Mesenchymal stem cell (in vitro differentiated cells and primary cell): ENCODE data around the gene PTPRD.

ENCODE experiments used
- DNase-seq: peaks from one replicate; pipeline ENCODE4 v3.0.0-alpha.2; 2013
- H2AFZ ChIP-seq: one replicate; pipeline ENCODE4 v1.6.1; 2013; ENCODE audit warnings: low read depth, mild to moderate bottlenecking, control low read depth, inconsistent platforms, low read length, moderate library complexity
- H2AK5ac ChIP-seq: 2 replicates; pipeline ENCODE4 v1.6.1; 2013; ENCODE audit warnings: low read length, moderate library complexity, mild to moderate bottlenecking, inconsistent platforms; ENCODE audit not compliant: severe bottlenecking
- H2BK120ac ChIP-seq: one replicate; pipeline ENCODE4 v1.6.1; 2013; ENCODE audit warnings: low read depth, mild to moderate bottlenecking, inconsistent platforms, low read length, moderate library complexity
- H2BK12ac ChIP-seq, 2 experiments: one replicate each; pipeline ENCODE4 v1.6.1; 2013; ENCODE audit warnings: inconsistent platforms in 2 of 2, low read length in 2 of 2, mild to moderate bottlenecking in 2 of 2, moderate library complexity in 2 of 2, control low read depth in 1 of 2
- H2BK15ac ChIP-seq: one replicate; pipeline ENCODE4 v1.6.1; 2013; ENCODE audit warnings: mild to moderate bottlenecking, low read depth, inconsistent platforms; ENCODE audit not compliant: poor library complexity, severe bottlenecking
- H2BK5ac ChIP-seq: 2 replicates; pipeline ENCODE4 v1.6.1; 2013; ENCODE audit warnings: low read depth, mild to moderate bottlenecking, low read length, control low read depth, inconsistent platforms; ENCODE audit not compliant: poor library complexity, severe bottlenecking
- H3K14ac ChIP-seq, 2 experiments: one replicate each; pipeline ENCODE4 v1.6.1; 2013; ENCODE audit warnings: inconsistent platforms in 2 of 2, low read length in 2 of 2, control low read depth in 1 of 2, mild to moderate bottlenecking in 1 of 2, moderate library complexity in 1 of 2
- H3K18ac ChIP-seq, 2 experiments: one replicate each; pipeline ENCODE4 v1.6.1; 2013; ENCODE audit warnings: inconsistent platforms in 2 of 2, low read length in 2 of 2, control low read depth in 1 of 2, low read depth in 1 of 2, mild to moderate bottlenecking in 1 of 2
- H3K23ac ChIP-seq, 2 experiments: one replicate each; pipeline ENCODE4 v1.6.1; 2013; ENCODE audit warnings: inconsistent platforms in 2 of 2, low read length in 2 of 2, mild to moderate bottlenecking in 2 of 2, moderate library complexity in 2 of 2, control low read depth in 1 of 2
- H3K27ac ChIP-seq: 2 replicates; pipeline ENCODE4 v1.5.1; 2013; ENCODE audit warnings: mild to moderate bottlenecking, moderate library complexity, low read length, control low read depth, inconsistent platforms; ENCODE audit not compliant: poor library complexity, severe bottlenecking
- H3K27me3 ChIP-seq, 2 experiments: 2 replicates each; pipeline versions ENCODE4 v1.6.1 to v1.7.0; 2013; ENCODE audit warnings: low read length in 2 of 2, mild to moderate bottlenecking in 2 of 2, moderate library complexity in 2 of 2, control low read depth in 1 of 2, inconsistent platforms in 1 of 2; ENCODE audit not compliant: control insufficient read depth in 1 of 2, insufficient read depth in 1 of 2
- H3K36me3 ChIP-seq, 2 experiments: 2 replicates each; pipeline versions ENCODE4 v1.6.1 to v1.7.0; 2013; ENCODE audit warnings: low read length in 2 of 2, control low read depth in 1 of 2, inconsistent platforms in 1 of 2, low read depth in 1 of 2, mild to moderate bottlenecking in 1 of 2; ENCODE audit not compliant: insufficient read depth in 2 of 2, control insufficient read depth in 1 of 2
- H3K4ac ChIP-seq, 2 experiments: one replicate each; pipeline ENCODE4 v1.6.1; 2013; ENCODE audit warnings: inconsistent platforms in 2 of 2, low read length in 2 of 2, mild to moderate bottlenecking in 2 of 2, moderate library complexity in 2 of 2, control low read depth in 1 of 2, low read depth in 1 of 2
- H3K4me1 ChIP-seq: 2 replicates; pipeline ENCODE4 v1.6.1; 2013; ENCODE audit warnings: low read depth, low read length, control low read depth; ENCODE audit not compliant: control insufficient read depth, insufficient read depth
- H3K4me2 ChIP-seq: 2 replicates; pipeline ENCODE4 v1.6.1; 2013; ENCODE audit warnings: low read length, mild to moderate bottlenecking, inconsistent platforms; ENCODE audit not compliant: poor library complexity, severe bottlenecking
- H3K4me3 ChIP-seq, 2 experiments: 2 replicates each; pipeline versions ENCODE4 v1.5.1 to v1.7.0; 2013; ENCODE audit warnings: low read length in 2 of 2, mild to moderate bottlenecking in 2 of 2, control low read depth in 1 of 2, low read depth in 1 of 2; ENCODE audit not compliant: insufficient read depth in 1 of 2
- H3K79me1 ChIP-seq: replicated peaks from 2 replicates; pipeline ENCODE4 v1.6.1; 2013; ENCODE audit warnings: mild to moderate bottlenecking, control low read depth, low read length, inconsistent platforms; ENCODE audit not compliant: poor library complexity, severe bottlenecking
- H3K9ac ChIP-seq: 2 replicates; pipeline ENCODE4 v1.7.0; 2013; ENCODE audit warnings: mild to moderate bottlenecking, low read length, moderate library complexity
- H3K9me3 ChIP-seq: 2 replicates; pipeline ENCODE4 v1.7.0; 2013; ENCODE audit warnings: mild to moderate bottlenecking, low read length; ENCODE audit not compliant: control insufficient read depth
- H4K8ac ChIP-seq: one replicate; pipeline ENCODE4 v1.6.1; 2013; ENCODE audit warnings: inconsistent platforms, mild to moderate bottlenecking, low read length, moderate library complexity
- H4K91ac ChIP-seq: one replicate; pipeline ENCODE4 v1.6.1; 2013; ENCODE audit warnings: mild to moderate bottlenecking, low read length, inconsistent platforms
- WGBS: methylation state at CpG from one replicate; pipeline ENCODE4 v1.1.7; 2013; ENCODE audit warnings: mixed read lengths; 5-methylcytosine and 5-hydroxymethylcytosine counted together

PTPRD gene

DNA sequence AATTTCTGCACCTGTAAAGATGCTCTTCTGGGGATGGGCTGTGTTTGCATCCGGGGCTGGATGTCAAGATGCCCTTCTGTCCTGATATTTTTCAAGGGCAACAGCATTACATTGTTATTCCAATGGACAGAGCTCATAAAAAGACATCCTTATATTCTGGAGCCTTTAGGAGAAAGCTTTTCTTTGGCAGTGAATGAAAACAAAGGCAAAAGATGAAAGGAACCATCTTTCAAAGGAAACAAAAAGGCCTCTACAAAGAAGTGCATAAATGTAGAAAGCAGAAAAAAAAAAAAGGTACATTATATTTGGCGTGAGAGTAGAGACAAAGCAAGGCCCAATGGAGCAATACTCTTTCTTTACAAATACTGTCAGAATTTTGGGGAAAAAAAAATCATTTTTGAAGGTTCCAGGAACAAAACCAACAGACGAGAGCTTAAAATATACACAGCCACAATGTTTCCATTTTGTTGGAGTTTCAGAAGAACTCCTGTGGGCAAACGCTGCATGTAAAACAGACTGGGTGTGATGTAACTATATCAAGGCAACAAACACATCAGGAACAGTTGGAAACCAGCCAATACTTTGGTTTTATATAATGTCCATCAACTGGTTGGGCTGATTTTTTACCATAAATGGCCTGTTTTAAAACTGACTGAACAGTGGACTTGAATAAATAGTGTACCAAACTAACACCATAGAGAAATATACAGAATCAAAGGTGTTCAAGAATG is 1927.7 kb downstream of the PTPRD start:
- no peak overlapping the region for H3K4me2 ChIP-seq
- H2BK15ac ChIP-seq, result no peak overlapping the region
- H3K4ac ChIP-seq, result no peak overlapping the region
- 88% methylated on average over 1 of the region's 4 CpGs for WGBS
- no peak overlapping the region for H4K91ac ChIP-seq
- no peak overlapping the region for H3K27ac ChIP-seq
- H4K8ac ChIP-seq, result no peak overlapping the region
- H3K18ac ChIP-seq, result no peak overlapping the region
- DNase-seq, result no peak
- H3K27me3 ChIP-seq, result no peaks in the 10 kb centered on the region
- no peaks in the 10 kb centered on the region for H3K9me3 ChIP-seq
- H3K9ac ChIP-seq, result no peak overlapping the region
- H2AFZ ChIP-seq, result no peak overlapping the region
- peaks cover 10% of the 10 kb centered on the region for H3K79me1 ChIP-seq
- H3K23ac ChIP-seq, result no peak overlapping the region
- H3K4me1 ChIP-seq, result peaks cover 3% of the 10 kb centered on the region
- no peak overlapping the region for H2BK5ac ChIP-seq
- no peak overlapping the region for H2BK120ac ChIP-seq
- H3K36me3 ChIP-seq, result no peaks in the 10 kb centered on the region
- H3K4me3 ChIP-seq, result no peak overlapping the region
- no peak overlapping the region for H3K14ac ChIP-seq
- no peak overlapping the region for H2BK12ac ChIP-seq
- no peak overlapping the region for H2AK5ac ChIP-seq

DNA sequence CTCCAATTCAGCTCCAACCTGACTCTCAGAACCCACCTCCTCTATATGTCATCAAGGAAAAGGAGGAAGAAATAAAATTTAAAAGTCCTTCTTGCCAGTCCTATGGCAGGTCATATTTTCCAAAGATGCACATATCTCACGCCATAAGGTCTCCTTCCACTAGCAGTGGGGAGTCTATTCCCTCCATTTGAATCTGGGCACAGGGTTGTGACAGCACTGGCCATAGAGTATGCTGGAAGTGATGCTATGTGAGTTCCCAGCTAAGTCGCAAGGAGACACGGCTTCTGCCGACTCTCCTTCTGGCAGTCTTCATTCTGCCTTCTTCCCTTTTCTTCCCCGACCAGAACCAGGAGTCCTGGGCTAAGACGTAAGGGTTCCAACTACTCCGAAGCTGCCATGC is 1929.3 kb downstream of the PTPRD start:
- Histone ChIP-seq H2AFZ (no peak overlapping the region), H3K4me3 (no peak overlapping the region)
- 90% methylated on average over 7 of the region's 7 CpGs for WGBS

DNA sequence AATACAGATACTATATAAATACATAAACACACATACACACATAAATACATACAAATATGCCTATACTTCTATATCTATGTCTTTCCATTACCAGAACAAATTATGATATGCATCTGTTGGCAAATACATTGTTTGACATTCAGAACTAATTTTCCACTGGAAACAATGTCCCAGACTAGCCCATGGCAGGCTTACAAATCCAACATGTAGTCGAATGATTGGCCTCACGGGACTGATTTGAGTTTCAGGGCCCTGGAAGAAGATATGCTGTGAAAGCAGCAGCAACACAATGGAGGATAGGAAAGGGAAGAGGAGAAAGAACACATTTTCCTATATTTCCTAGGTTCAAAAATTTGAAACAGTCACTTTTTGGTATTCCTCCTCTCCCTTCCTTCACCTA is 1932.1 kb downstream of the PTPRD start:
- Histone ChIP-seq H4K8ac (no peak overlapping the region), H2AFZ (no peak overlapping the region), H3K4ac (no peak overlapping the region), H3K79me1 (peaks cover 13% of the 10 kb centered on the region), H3K4me3 (no peak overlapping the region), H3K9me3 (no peaks in the 10 kb centered on the region), H3K27ac (no peak overlapping the region), H4K91ac (no peak overlapping the region), H3K4me2 (no peak overlapping the region), H3K9ac (no peak overlapping the region), H3K18ac (peak overlapping the region in 1 of 2 experiments; percentile 60), H3K14ac (no peak overlapping the region), H2BK12ac (no peak overlapping the region), H3K27me3 (no peaks in the 10 kb centered on the region), H2BK5ac (no peak overlapping the region), H3K23ac (no peak overlapping the region), H2BK15ac (no peak overlapping the region), H2AK5ac (no peak overlapping the region), H3K36me3 (no peaks in the 10 kb centered on the region), H2BK120ac (no peak overlapping the region), H3K4me1 (peaks cover 6% of the 10 kb centered on the region)
- no peak for DNase-seq
- WGBS, result 92% methylated on average over 2 of the region's 2 CpGs

More for the DNA sequence above, 1929.3 kb downstream of the PTPRD start:
- Histone ChIP-seq H3K79me1 (peaks cover 11% of the 10 kb centered on the region), H3K9me3 (no peaks in the 10 kb centered on the region), H2BK5ac (no peak overlapping the region), H2AK5ac (peak overlapping the region; percentile 49), H3K4me1 (peaks cover 3% of the 10 kb centered on the region), H3K23ac (no peak overlapping the region), H3K9ac (no peak overlapping the region), H2BK120ac (no peak overlapping the region), H2BK15ac (no peak overlapping the region), H4K8ac (no peak overlapping the region), H2BK12ac (no peak overlapping the region), H3K4ac (no peak overlapping the region), H3K36me3 (no peaks in the 10 kb centered on the region), H3K27ac (no peak overlapping the region), H3K27me3 (no peaks in the 10 kb centered on the region), H3K14ac (no peak overlapping the region), H4K91ac (no peak overlapping the region), H3K18ac (no peak overlapping the region), H3K4me2 (no peak overlapping the region)
- no peak for DNase-seq

DNA sequence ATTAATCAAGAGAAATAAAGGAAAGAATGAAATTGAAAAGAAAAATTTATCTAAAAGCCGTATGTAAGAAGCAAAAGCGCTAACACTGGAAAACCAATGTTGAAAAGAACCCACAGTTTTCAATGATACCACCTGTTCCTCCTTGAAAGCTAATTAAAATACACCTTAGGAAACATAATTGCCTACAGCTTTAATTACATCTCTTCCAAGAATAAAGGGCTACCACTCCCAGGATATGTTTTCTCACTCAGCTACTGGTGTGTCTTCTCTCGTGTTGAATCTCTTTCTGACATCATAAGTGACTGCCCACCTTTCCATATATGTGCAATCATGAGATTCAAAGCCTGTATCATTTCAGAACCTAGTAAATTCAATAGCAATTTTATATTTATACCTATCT is 1932.6 kb downstream of the PTPRD start:
- no peak overlapping the region for H3K18ac ChIP-seq
- H2AK5ac ChIP-seq, result no peak overlapping the region
- no peak overlapping the region for H4K91ac ChIP-seq
- no peak overlapping the region for H3K14ac ChIP-seq
- no peak overlapping the region for H2AFZ ChIP-seq
- no peaks in the 10 kb centered on the region for H3K27me3 ChIP-seq
- no peak overlapping the region for H2BK120ac ChIP-seq
- H3K79me1 ChIP-seq, result peaks cover 13% of the 10 kb centered on the region
- no peaks in the 10 kb centered on the region for H3K36me3 ChIP-seq
- peaks cover 6% of the 10 kb centered on the region for H3K4me1 ChIP-seq
- no peak overlapping the region for H3K4me2 ChIP-seq
- H3K9ac ChIP-seq, result no peak overlapping the region
- no peak overlapping the region for H3K4ac ChIP-seq
- DNase-seq, result no peak
- over 99% methylated on average over 3 of the region's 3 CpGs for WGBS
- H2BK5ac ChIP-seq, result no peak overlapping the region
- no peak overlapping the region for H4K8ac ChIP-seq
- H3K23ac ChIP-seq, result no peak overlapping the region
- no peak overlapping the region for H3K27ac ChIP-seq
- H2BK15ac ChIP-seq, result no peak overlapping the region
- H3K4me3 ChIP-seq, result no peak overlapping the region
- no peak overlapping the region for H2BK12ac ChIP-seq
- H3K9me3 ChIP-seq, result no peaks in the 10 kb centered on the region
